Panc1 (cell line): ENCODE results near the gene ST6GALNAC1.

ENCODE experiments used
- POLR2AphosphoS5 ChIP-seq: IDR thresholded peaks from 2 replicates; pipeline ENCODE4 v1.6.1; 2012; ENCODE audit warnings: mild to moderate bottlenecking, low read depth, low read length, moderate library complexity
- SIN3A ChIP-seq: IDR thresholded peaks from 2 replicates; pipeline ENCODE4 v1.6.1; 2012; ENCODE audit warnings: low read depth, mild to moderate bottlenecking, low read length, moderate library complexity, borderline replicate concordance; ENCODE audit not compliant: insufficient read depth
- TCF7L2 ChIP-seq: IDR thresholded peaks from 2 replicates; pipeline ENCODE4 v1.6.1; 2011; ENCODE audit warnings: mild to moderate bottlenecking, low read depth, low read length, inconsistent platforms
- TF ChIP-seq, protein P1 (sequence below): fragments of 450-650 bp; IDR thresholded peaks from 2 replicates; pipeline ENCODE4 v1.5.1; 2017; ENCODE audit warnings: mild to moderate bottlenecking
- TF ChIP-seq, protein P2 (sequence below), 2 experiments: IDR thresholded peaks; 2 replicates each; pipeline ENCODE4 v1.6.1; 2011 to 2012; ENCODE audit warnings: low read depth in 2 of 2, control low read depth in 1 of 2, low read length in 1 of 2, mild to moderate bottlenecking in 1 of 2, moderate library complexity in 1 of 2; ENCODE audit not compliant: insufficient read depth in 1 of 2

DNA sequence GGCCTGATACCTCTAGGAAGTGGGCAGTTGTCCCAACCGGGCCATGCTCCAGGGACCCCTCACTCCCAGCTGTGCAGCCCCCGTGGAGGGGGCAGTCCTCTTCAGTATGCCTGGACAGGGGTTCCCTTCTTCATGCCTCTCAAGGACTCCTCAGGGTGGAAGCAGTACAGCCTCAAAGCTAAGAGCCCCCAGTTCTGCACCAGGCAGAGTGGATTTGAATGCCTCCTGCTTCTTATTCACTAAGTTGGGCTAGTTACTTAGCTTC, 23.9 kb upstream of the ST6GALNAC1 start:
- TF ChIP-seq, protein P1, sequence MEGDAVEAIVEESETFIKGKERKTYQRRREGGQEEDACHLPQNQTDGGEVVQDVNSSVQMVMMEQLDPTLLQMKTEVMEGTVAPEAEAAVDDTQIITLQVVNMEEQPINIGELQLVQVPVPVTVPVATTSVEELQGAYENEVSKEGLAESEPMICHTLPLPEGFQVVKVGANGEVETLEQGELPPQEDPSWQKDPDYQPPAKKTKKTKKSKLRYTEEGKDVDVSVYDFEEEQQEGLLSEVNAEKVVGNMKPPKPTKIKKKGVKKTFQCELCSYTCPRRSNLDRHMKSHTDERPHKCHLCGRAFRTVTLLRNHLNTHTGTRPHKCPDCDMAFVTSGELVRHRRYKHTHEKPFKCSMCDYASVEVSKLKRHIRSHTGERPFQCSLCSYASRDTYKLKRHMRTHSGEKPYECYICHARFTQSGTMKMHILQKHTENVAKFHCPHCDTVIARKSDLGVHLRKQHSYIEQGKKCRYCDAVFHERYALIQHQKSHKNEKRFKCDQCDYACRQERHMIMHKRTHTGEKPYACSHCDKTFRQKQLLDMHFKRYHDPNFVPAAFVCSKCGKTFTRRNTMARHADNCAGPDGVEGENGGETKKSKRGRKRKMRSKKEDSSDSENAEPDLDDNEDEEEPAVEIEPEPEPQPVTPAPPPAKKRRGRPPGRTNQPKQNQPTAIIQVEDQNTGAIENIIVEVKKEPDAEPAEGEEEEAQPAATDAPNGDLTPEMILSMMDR: no peak
- TF ChIP-seq, protein P2, sequence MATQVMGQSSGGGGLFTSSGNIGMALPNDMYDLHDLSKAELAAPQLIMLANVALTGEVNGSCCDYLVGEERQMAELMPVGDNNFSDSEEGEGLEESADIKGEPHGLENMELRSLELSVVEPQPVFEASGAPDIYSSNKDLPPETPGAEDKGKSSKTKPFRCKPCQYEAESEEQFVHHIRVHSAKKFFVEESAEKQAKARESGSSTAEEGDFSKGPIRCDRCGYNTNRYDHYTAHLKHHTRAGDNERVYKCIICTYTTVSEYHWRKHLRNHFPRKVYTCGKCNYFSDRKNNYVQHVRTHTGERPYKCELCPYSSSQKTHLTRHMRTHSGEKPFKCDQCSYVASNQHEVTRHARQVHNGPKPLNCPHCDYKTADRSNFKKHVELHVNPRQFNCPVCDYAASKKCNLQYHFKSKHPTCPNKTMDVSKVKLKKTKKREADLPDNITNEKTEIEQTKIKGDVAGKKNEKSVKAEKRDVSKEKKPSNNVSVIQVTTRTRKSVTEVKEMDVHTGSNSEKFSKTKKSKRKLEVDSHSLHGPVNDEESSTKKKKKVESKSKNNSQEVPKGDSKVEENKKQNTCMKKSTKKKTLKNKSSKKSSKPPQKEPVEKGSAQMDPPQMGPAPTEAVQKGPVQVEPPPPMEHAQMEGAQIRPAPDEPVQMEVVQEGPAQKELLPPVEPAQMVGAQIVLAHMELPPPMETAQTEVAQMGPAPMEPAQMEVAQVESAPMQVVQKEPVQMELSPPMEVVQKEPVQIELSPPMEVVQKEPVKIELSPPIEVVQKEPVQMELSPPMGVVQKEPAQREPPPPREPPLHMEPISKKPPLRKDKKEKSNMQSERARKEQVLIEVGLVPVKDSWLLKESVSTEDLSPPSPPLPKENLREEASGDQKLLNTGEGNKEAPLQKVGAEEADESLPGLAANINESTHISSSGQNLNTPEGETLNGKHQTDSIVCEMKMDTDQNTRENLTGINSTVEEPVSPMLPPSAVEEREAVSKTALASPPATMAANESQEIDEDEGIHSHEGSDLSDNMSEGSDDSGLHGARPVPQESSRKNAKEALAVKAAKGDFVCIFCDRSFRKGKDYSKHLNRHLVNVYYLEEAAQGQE (IDR thresholded peaks at IDR 0.05; ENCODE audit: insufficient read depth in 1 of 2, low read depth in 2 of 2, low read length in 1 of 2): no peak
- TF ChIP-seq POLR2AphosphoS5: no peak
- TF ChIP-seq SIN3A: no peak
- no peak for TF ChIP-seq TCF7L2
